ENCODE measurements around the gene SNX17. TPM values are rescaled to one million over a fixed set of nuclear protein-coding genes. Genes with fewer than 3 reads are reported as not detected.
A peak's percentile ranks its signal among the peaks of the same experiment; 100 is the strongest.

The SNX17 gene
- total RNA-seq, 1 experiment from 2014 or later: 60.6 TPM

DNA sequence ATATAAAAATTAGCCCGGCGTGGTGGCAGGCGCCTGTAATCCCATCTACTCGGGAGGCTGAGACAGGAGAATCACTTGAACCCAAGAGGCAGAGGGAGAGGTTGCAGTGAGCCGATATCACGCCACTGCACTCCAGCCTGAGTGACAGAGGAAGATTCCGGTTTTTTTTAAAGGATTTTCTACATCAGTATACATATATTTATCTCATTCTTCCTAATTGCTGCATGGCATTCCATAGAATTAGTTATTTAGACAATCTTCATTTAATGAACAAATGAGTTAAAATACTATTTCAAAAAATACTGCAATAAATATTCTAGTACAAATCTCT, 15.9 kb upstream of the SNX17 start:
- CTCF ChIA-PET: interaction anchor here (1.2 kb wide), 1 partner anchor 221 kb away, joined by 3 read pairs; the partner anchor contains the start of gene PREB
- Histone ChIP-seq H3K36me3 (ENCODE audit: low read depth) (no peaks in the 10 kb centered on the region), H3K4me1 (replicated peaks; ENCODE audit: insufficient read depth) (peaks cover 31% of the 10 kb centered on the region), H3K79me2 (ENCODE audit: low read depth) (peaks cover 84% of the 10 kb centered on the region), H4K20me1 (ENCODE audit: insufficient read depth) (peaks cover 27% of the 10 kb centered on the region), H3F3A (ENCODE audit: insufficient read depth, low read depth) (peaks cover 31% of the 10 kb centered on the region), H3K27ac (no peak overlapping the region), H2AFZ (no peak overlapping the region), H3K27me3 (ENCODE audit: insufficient read depth, low read depth) (no peaks in the 10 kb centered on the region), H3K4me3 (no peak overlapping the region), H3K9me2 (ENCODE audit: insufficient read depth) (no peaks in the 10 kb centered on the region), H3K9me3 (ENCODE audit: insufficient read depth, low read depth) (no peaks in the 10 kb centered on the region), H3K4me2 (peak overlapping the region; percentile 99; the same call in 1 of the 2 replicates)
- DNase-seq: no peak
- no TSS peak for BruUV-seq (replicated peaks)
- POLR2A ChIA-PET (ENCODE audit: unreplicated experiment): interaction anchor here (0.5 to 0.7 kb wide), 4 partner anchors 11 to 814 kb away, joined by 3 to 12 read pairs (median 4); no protein-coding TSS in a partner anchor
- TF ChIP-seq, protein P1, sequence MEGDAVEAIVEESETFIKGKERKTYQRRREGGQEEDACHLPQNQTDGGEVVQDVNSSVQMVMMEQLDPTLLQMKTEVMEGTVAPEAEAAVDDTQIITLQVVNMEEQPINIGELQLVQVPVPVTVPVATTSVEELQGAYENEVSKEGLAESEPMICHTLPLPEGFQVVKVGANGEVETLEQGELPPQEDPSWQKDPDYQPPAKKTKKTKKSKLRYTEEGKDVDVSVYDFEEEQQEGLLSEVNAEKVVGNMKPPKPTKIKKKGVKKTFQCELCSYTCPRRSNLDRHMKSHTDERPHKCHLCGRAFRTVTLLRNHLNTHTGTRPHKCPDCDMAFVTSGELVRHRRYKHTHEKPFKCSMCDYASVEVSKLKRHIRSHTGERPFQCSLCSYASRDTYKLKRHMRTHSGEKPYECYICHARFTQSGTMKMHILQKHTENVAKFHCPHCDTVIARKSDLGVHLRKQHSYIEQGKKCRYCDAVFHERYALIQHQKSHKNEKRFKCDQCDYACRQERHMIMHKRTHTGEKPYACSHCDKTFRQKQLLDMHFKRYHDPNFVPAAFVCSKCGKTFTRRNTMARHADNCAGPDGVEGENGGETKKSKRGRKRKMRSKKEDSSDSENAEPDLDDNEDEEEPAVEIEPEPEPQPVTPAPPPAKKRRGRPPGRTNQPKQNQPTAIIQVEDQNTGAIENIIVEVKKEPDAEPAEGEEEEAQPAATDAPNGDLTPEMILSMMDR (conservative IDR thresholded peaks at IDR 0.05): no peak
- no peak for TF ChIP-seq EZH2 (IDR thresholded peaks at IDR 0.05; ENCODE audit: low read depth)
- intact Hi-C loops (cut with micrococcal nuclease; ENCODE audit: unreplicated experiment): no loop called here

DNA sequence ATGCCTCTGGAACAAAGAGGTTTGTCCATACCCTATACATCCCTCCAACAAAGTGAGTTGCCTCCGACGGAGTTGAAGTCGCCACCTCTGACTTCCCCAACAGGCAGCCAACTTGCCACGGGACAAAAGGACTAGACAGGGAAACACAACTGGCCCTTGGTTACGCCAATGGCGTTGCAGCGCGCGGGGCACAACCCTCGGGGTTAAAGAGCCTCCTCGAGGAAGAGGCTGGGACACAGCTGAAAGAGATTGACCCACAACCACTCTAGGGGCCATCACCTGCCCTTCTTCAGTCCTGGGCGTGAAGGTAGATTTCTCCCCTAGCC, 14.4 kb upstream of the SNX17 start:
- Histone ChIP-seq H3K27ac (peak overlapping the region; percentile 90), H3K4me1 (replicated peaks; ENCODE audit: insufficient read depth) (peaks cover 31% of the 10 kb centered on the region), H3F3A (ENCODE audit: insufficient read depth, low read depth) (peaks cover 37% of the 10 kb centered on the region), H3K79me2 (ENCODE audit: low read depth) (peaks cover 69% of the 10 kb centered on the region), H3K9me2 (ENCODE audit: insufficient read depth) (no peaks in the 10 kb centered on the region), H3K4me2 (peak overlapping the region; percentile 99), H3K9me3 (ENCODE audit: insufficient read depth, low read depth) (no peaks in the 10 kb centered on the region), H3K27me3 (ENCODE audit: insufficient read depth, low read depth) (no peaks in the 10 kb centered on the region), H3K4me3 (peak overlapping the region; percentile 69), H3K36me3 (ENCODE audit: low read depth) (no peaks in the 10 kb centered on the region), H2AFZ (peak overlapping the region; percentile 92), H4K20me1 (ENCODE audit: insufficient read depth) (peaks cover 13% of the 10 kb centered on the region)
- ChIA-PET CTCF (no interaction called here), POLR2A (ENCODE audit: unreplicated experiment) (no interaction called here)
- BruUV-seq (replicated peaks): TSS peak; percentile 68
- DNase-seq: peak; percentile 63 to 75
- TF ChIP-seq, protein P1 (conservative IDR thresholded peaks at IDR 0.05): no peak
- no peak for TF ChIP-seq EZH2 (IDR thresholded peaks at IDR 0.05; ENCODE audit: low read depth)
- intact Hi-C loops (cut with micrococcal nuclease; ENCODE audit: unreplicated experiment): loop anchor here (1.0 to 2.0 kb wide), 2 partner anchors 14 to 33 kb away; partner anchors contain the start of genes EIF2B4, MPV17 and SNX17

DNA sequence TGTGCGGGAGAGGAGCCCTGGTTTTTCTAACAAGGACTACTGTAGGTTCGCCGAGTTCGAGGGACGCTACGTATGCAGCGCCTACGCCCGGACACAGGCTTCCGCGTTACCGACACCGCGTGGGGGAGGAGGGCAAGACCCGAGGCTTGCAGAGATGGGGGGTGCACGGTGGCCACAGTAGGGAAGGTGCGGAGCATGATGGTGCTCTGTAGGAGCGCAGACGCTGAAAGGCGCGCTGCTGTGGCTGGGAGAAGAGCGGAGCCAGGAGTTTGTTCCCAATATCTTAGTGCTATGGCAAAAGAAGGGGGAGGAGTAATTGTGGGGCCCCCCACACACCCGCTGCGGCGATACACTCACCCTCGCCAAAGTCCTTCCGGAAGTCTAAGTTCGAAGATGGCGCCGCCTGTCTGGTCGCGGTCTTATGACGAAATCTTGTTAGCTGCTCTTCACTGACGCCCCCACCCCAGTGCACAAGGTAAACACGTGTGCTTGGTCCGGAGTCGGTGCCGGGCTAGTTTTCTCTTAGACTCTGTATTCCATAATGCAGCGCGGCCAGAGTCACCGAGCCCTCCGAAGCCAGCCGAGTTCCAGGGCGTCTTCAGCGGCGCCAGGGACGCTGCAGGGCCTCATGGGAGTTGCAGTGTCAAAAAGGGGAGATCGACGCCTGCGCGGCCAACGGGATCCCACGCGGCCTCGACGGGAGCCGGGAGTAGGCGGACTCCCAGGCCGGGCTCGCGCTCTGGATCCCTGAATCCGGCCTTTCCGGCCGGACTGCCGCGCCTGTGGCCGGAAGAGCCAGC, 13.8 kb upstream of the SNX17 start, which contains the start of gene GTF3C2:
Gene GTF3C2, minus strand, starts transcription at position 383 of the 800 bp plus-strand sequence. CDS start 13,210 bp downstream, outside the sequence.
- Histone ChIP-seq H2AFZ (peak within 1 kb of the TSS; percentile 92), H3K27me3 (ENCODE audit: insufficient read depth, low read depth) (no peaks in the 10 kb centered on the region), H3K9me2 (ENCODE audit: insufficient read depth) (no peaks in the 10 kb centered on the region), H3K36me3 (ENCODE audit: low read depth) (no peaks in the 10 kb centered on the region), H4K20me1 (ENCODE audit: insufficient read depth) (peaks cover 8% of the 10 kb centered on the region), H3K4me1 (replicated peaks; ENCODE audit: insufficient read depth) (peaks cover 31% of the 10 kb centered on the region), H3K4me3 (peak within 1 kb of the TSS; percentile 69), H3F3A (ENCODE audit: insufficient read depth, low read depth) (peaks cover 37% of the 10 kb centered on the region), H3K79me2 (ENCODE audit: low read depth) (peaks cover 64% of the 10 kb centered on the region), H3K9me3 (ENCODE audit: insufficient read depth, low read depth) (no peaks in the 10 kb centered on the region), H3K4me2 (peak within 1 kb of the TSS; percentile 99), H3K27ac (peak within 1 kb of the TSS; percentile 90)
- TF ChIP-seq, protein P1 (conservative IDR thresholded peaks at IDR 0.05): no peak
- POLR2A ChIA-PET (ENCODE audit: unreplicated experiment): interaction anchor here (0.5 to 0.6 kb wide), 2 partner anchors 13 to 144 kb away, joined by 3 read pairs; partner anchors contain the start of gene SLC5A6
- no TSS peak for BruUV-seq (replicated peaks)
- DNase-seq: peak; percentile 91 to 95
- CTCF ChIA-PET: interaction anchor here (0.6 to 1.2 kb wide), 2 partner anchors 13 to 110 kb away, joined by 5 to 10 read pairs; no protein-coding TSS in a partner anchor
- intact Hi-C loops (cut with micrococcal nuclease; ENCODE audit: unreplicated experiment): loop anchor here (1.0 to 2.0 kb wide), 2 partner anchors 14 to 34 kb away; partner anchors contain the start of genes EIF2B4, MPV17 and SNX17
